ENCODE results near the gene ATL1. TPM values are rescaled to one million over a fixed set of nuclear protein-coding genes. Genes with fewer than 3 reads are reported as not detected.
A peak's percentile ranks its signal among the peaks of the same experiment; 100 is the strongest.

The ATL1 gene
- total and polyA plus RNA-seq, 2 of the 8 experiments (the other 6 are each of a cell fraction or from before 2014, with no cell fraction given), result 4.0 to 5.9 TPM

DNA sequence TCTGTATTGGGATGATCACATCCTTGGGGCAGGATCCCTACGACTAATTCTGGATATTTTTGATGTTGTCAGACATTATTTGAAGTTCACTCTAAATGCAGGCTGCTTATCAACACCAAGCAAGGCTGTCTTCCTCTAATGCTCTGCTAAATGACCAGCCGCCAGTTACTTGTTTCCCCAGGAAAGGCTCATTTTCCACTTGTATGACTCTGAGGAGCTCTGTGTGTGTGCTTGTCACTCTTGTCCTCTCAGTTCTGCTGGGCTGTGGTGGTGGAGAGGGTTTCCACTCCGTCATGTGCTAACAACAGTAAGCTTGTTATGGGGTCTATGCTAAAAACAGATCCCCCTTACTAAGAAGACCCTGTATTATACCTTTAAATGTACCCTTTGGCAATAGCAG lies 42.1 kb downstream of the ATL1 start:
- TF ChIP-seq TBP (IDR thresholded peaks at IDR 0.05; ENCODE audit: low read depth, low read length) (no peak), RNF2 (IDR thresholded peaks at IDR 0.05; ENCODE audit: borderline replicate concordance, low read depth, low read length, missing control alignments, poor library complexity, severe bottlenecking) (no peak), EZH2 (IDR thresholded peaks at IDR 0.05; ENCODE audit: low read depth, low read length, severe bottlenecking) (no peak)
- Histone ChIP-seq H3K18ac (ENCODE audit: extremely low read depth, low read length) (no peak overlapping the region), H4K91ac (replicated peaks; ENCODE audit: insufficient read length, low read length) (no peak overlapping the region), H4K8ac (ENCODE audit: extremely low read depth, insufficient read depth, low read length) (no peak overlapping the region), H3K4me1 (replicated peaks in 1 of 4; ENCODE audit: control insufficient read depth in 3 of 4, insufficient read depth in 4 of 4, low read length in 3 of 4) (peaks cover 0 to 4% (median 0%) of the 10 kb centered on the region in 4 experiments; a peak in 1 of 7 replicates), H3K4me3 (ENCODE audit: extremely low read depth in 1 of 4, insufficient read depth in 2 of 4, low read depth in 3 of 4, low read length in 4 of 4) (no peak overlapping the region), H3K56ac (replicated peaks; ENCODE audit: insufficient read length, low read depth, low read length) (no peak overlapping the region), H3K27me3 (replicated peaks in 1 of 4; ENCODE audit: control insufficient read depth in 3 of 4, extremely low read depth in 1 of 4, insufficient read depth in 3 of 4, low read length in 3 of 4) (no peaks in the 10 kb centered on the region), H3K9me3 (ENCODE audit: insufficient read depth in 2 of 2, low read depth in 1 of 2, low read length in 1 of 2) (no peaks in the 10 kb centered on the region), H3K27ac (ENCODE audit: low read depth, low read length) (no peak overlapping the region), H2BK15ac (ENCODE audit: low read length) (no peak overlapping the region), H2BK20ac (ENCODE audit: low read length) (peak overlapping the region; percentile 84; the same call in 1 of the 2 replicates), H2AFZ (ENCODE audit: low read length) (no peak overlapping the region), H3K79me2 (ENCODE audit: control insufficient read depth in 1 of 2, insufficient read depth in 2 of 2, low read length in 2 of 2) (no peaks in the 10 kb centered on the region), H3K23ac (ENCODE audit: insufficient read length) (no peak overlapping the region), H4K20me1 (replicated peaks in 1 of 2; ENCODE audit: control insufficient read depth in 1 of 2, insufficient read depth in 2 of 2, low read length in 2 of 2) (no peaks in the 10 kb centered on the region), H3K36me3 (ENCODE audit: control insufficient read depth in 2 of 4, insufficient read depth in 4 of 4, low read length in 3 of 4) (no peaks in the 10 kb centered on the region), H2BK12ac (ENCODE audit: low read depth, low read length) (peak overlapping the region; percentile 84; the same call in 1 of the 2 replicates), H3K23me2 (ENCODE audit: low read depth, low read length) (no peaks in the 10 kb centered on the region; the same call in 1 of the 2 replicates), H3K9ac (replicated peaks in 1 of 4; ENCODE audit: extremely low read depth in 1 of 4, low read depth in 3 of 4, low read length in 3 of 4) (peak overlapping the region in 1 of 4 experiments; percentile 21; a peak in 1 of 7 replicates), H3K79me1 (ENCODE audit: low read depth, low read length) (no peaks in the 10 kb centered on the region), H2BK120ac (replicated peaks; ENCODE audit: low read depth, low read length) (no peak overlapping the region), H4K5ac (ENCODE audit: insufficient read length, low read depth, low read length) (no peak overlapping the region), H2BK5ac (ENCODE audit: low read depth, low read length) (no peak overlapping the region), H3K14ac (ENCODE audit: insufficient read length) (no peak overlapping the region), H3K4me2 (ENCODE audit: insufficient read depth in 1 of 2, low read depth in 2 of 2, low read length in 2 of 2) (no peak overlapping the region), H2AK5ac (ENCODE audit: low read depth, low read length) (no peak overlapping the region), H3K4ac (replicated peaks; ENCODE audit: insufficient read length, low read depth, low read length) (no peak overlapping the region)
- no peak for FAIRE-seq
- WGBS, 2 experiments (ENCODE audit: extremely low coverage in 1 of 2, insufficient coverage in 1 of 2, insufficient read length in 1 of 2, insufficient replicate concordance in 2 of 2, low coverage in 1 of 2, low lambda C conversion rate in 2 of 2, missing lambda C conversion rate in 1 of 2), result 83% methylated on average over 3 of the region's 3 CpGs; no CpG with 5 or more reads in 1 of the 2 experiments
- ChIA-PET POLR2A (ENCODE audit: partially characterized antibody) (interaction anchor here (0.6 to 0.8 kb wide), 3 partner anchors 42 to 1017 kb away, joined by 3 read pairs; partner anchors contain the start of gene ATL1), CTCF (ENCODE audit: partially characterized antibody) (interaction anchor here (0.6 to 7.0 kb wide), 6 partner anchors 18 to 232 kb away, joined by 3 to 65 read pairs (median 4); no protein-coding TSS in a partner anchor)
- DNase-seq (ENCODE audit: low read depth in 1 of 2, low spot score in 2 of 2), result no peak

Data from H1 (cell line).